Neural crest cell (in vitro differentiated cells): ENCODE measurements around the gene STBD1. TPM values are rescaled to one million over a fixed set of nuclear protein-coding genes. Genes with fewer than 3 reads are reported as not detected.

ENCODE experiments used
- DNase-seq: peaks from one replicate; pipeline ENCODE4 v3.0.0; 2021; ENCODE audit warnings: low read depth, mixed read lengths, low spot score
- H3K27ac Mint-ChIP-seq: one replicate; pipeline ENCODE4 v1.8.0; 2021; ENCODE audit warnings: mild to moderate bottlenecking, mixed read lengths; ENCODE audit not compliant: unreplicated experiment
- H3K27me3 Mint-ChIP-seq: 2 replicates; pipeline ENCODE4 v1.8.0; 2021; ENCODE audit warnings: low read depth, mild to moderate bottlenecking, mixed read lengths
- H3K36me3 Mint-ChIP-seq: 2 replicates; pipeline ENCODE4 v1.8.0; 2021; ENCODE audit warnings: low read depth, mild to moderate bottlenecking, mixed read lengths
- H3K4me1 Mint-ChIP-seq: 2 replicates; pipeline ENCODE4 v1.8.0; 2021; ENCODE audit warnings: mixed read lengths
- H3K4me3 Mint-ChIP-seq: one replicate; pipeline ENCODE4 v1.8.0; 2021; ENCODE audit warnings: mild to moderate bottlenecking, mixed read lengths
- H3K9me3 Mint-ChIP-seq: 2 replicates; pipeline ENCODE4 v1.8.0; 2021; ENCODE audit warnings: mixed read lengths
- CTCF ChIP-seq: fragments of 200-600 bp; sonication (generic); conservative IDR thresholded peaks from 2 replicates; pipeline ENCODE4 v1.5.0; 2021; ENCODE audit warnings: antibody characterized with exemption, mild to moderate bottlenecking
- total RNA-seq: library from RNA; stranded (reverse); gene quantifications from 2 replicates; pipeline ENCODE4 v1.2.1, GENCODE V29; 2021

The STBD1 gene
- total RNA-seq, 1 donor from 2014 or later: 0.47 TPM

GRCh38 chr4:76325072-76325471, 18.5 kb downstream of the STBD1 start:
- Mint-ChIP-seq H3K27me3 (peaks cover 3% of the 10 kb centered on the region), H3K27ac (no peak overlapping the region), H3K4me3 (no peak overlapping the region), H3K36me3 (peaks cover 9% of the 10 kb centered on the region), H3K4me1 (no peaks in the 10 kb centered on the region), H3K9me3 (peaks cover 19% of the 10 kb centered on the region)
- no peak for DNase-seq
- no peak for TF ChIP-seq CTCF

DNA sequence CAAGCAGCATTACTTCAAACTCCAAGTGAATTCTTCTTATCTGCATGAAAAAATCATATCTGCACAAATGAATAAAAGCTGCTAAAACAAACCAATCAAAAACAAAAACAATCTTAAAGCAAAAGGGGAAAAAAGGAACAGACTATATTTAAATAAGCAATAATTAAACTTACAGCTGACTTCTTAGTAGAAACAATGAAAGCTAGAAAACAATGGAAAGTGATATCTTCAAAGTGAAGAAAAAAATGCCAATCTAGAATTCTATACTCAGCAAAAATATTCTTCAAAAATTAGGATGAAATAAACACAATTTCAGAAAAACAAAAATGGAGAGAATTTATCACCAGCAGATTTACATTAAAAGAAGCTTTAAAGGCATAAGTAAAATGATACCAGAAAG, 20.0 kb downstream of the STBD1 start:
- H3K4me3 Mint-ChIP-seq: no peak overlapping the region
- H3K4me1 Mint-ChIP-seq: no peaks in the 10 kb centered on the region
- H3K27ac Mint-ChIP-seq: no peak overlapping the region
- peaks cover 4% of the 10 kb centered on the region for H3K27me3 Mint-ChIP-seq
- H3K36me3 Mint-ChIP-seq: peaks cover 7% of the 10 kb centered on the region
- TF ChIP-seq CTCF: no peak
- peaks cover 12% of the 10 kb centered on the region for H3K9me3 Mint-ChIP-seq
- no peak for DNase-seq

DNA sequence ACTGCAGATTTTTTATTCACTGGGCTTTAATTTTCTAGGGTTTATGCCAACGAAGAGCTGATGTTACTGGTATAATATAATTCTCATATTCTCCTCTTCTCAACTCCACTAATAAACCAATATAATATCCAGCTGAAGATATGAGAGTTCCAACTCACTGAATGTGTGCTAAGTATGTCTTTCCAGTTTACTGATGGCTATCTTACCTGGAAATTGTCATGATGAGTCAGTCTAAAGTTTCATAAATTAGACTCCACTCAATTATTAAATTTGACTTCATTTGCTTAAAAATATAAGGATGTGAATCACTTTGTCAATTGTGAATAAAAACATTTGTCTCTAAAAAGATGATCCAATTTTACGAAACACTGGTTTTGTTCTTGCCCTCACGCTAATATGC, 28.4 kb downstream of the STBD1 start:
- H3K9me3 Mint-ChIP-seq: peaks cover 3% of the 10 kb centered on the region
- H3K27ac Mint-ChIP-seq: no peak overlapping the region
- H3K4me1 Mint-ChIP-seq: peaks cover 15% of the 10 kb centered on the region
- H3K27me3 Mint-ChIP-seq: peaks cover 16% of the 10 kb centered on the region
- no peak for TF ChIP-seq CTCF
- no peaks in the 10 kb centered on the region for H3K36me3 Mint-ChIP-seq
- H3K4me3 Mint-ChIP-seq: no peak overlapping the region
- DNase-seq: no peak

- no peak overlapping the region for H3K4me3 Mint-ChIP-seq
- H3K27ac Mint-ChIP-seq: no peak overlapping the region
- no peak for DNase-seq
- peaks cover 4% of the 10 kb centered on the region for H3K27me3 Mint-ChIP-seq
- TF ChIP-seq CTCF: no peak
- H3K36me3 Mint-ChIP-seq: no peaks in the 10 kb centered on the region
- H3K9me3 Mint-ChIP-seq: no peaks in the 10 kb centered on the region
- peaks cover 16% of the 10 kb centered on the region for H3K4me1 Mint-ChIP-seq
Measured at GRCh38 chr4:76339364-76339763, 32.8 kb downstream of the STBD1 start.

DNA sequence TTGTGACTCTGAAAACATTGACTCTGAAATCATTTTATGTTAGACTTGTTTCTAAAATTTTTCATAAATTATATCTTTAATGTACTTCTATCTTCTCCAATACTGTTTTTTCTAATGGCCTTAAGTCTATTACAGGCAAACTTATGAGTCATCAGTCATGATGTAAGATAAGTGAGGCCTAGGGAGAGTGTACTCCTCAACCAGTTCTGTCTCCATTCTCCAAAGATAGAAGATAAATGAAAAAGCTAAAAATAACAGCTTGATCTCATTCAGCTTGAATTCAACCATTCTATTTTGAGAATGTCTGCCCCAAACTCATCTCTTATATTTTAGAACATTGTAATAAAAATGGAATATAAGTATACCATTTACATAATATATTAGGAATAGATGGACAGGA, 34.5 kb downstream of the STBD1 start:
- Mint-ChIP-seq H3K4me1 (peaks cover 16% of the 10 kb centered on the region), H3K27ac (no peak overlapping the region), H3K36me3 (no peaks in the 10 kb centered on the region), H3K27me3 (no peaks in the 10 kb centered on the region), H3K9me3 (peaks cover 2% of the 10 kb centered on the region), H3K4me3 (no peak overlapping the region)
- no peak for DNase-seq
- no peak for TF ChIP-seq CTCF

DNA sequence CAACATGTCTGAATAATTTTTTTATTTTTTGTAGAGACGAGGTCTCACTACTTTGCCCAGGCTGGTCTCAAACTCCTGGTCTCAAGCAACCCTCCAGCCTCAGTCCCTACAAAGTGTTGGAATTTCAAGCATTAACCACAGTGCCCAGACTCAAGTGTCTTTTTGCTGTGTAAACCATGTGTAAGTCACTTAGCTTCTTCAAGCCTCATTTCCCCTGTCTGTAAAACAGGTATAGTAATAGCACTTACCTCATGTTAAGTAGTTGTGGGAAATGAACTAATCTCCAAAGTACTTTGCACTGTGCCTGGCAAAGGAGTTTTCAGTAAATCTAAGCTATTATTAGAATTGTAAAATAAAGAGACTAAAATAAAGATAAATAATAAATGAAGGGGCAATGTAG, 35.7 kb downstream of the STBD1 start:
- no peaks in the 10 kb centered on the region for H3K36me3 Mint-ChIP-seq

More for the DNA sequence above, 35.7 kb downstream of the STBD1 start:
- no peak for DNase-seq
- peaks cover 4% of the 10 kb centered on the region for H3K9me3 Mint-ChIP-seq
- peaks cover 16% of the 10 kb centered on the region for H3K4me1 Mint-ChIP-seq
- H3K4me3 Mint-ChIP-seq: no peak overlapping the region
- H3K27me3 Mint-ChIP-seq: no peaks in the 10 kb centered on the region
- H3K27ac Mint-ChIP-seq: no peak overlapping the region
- no peak for TF ChIP-seq CTCF
